ENCODE results near the gene CAV2.
"Not testable (repeated sequence)": the region's sequence is repeated elsewhere in the genome, so short reads cannot be mapped to it uniquely, and the experiment has no call there.

Gene CAV2, protein sequence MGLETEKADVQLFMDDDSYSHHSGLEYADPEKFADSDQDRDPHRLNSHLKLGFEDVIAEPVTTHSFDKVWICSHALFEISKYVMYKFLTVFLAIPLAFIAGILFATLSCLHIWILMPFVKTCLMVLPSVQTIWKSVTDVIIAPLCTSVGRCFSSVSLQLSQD

DNA sequence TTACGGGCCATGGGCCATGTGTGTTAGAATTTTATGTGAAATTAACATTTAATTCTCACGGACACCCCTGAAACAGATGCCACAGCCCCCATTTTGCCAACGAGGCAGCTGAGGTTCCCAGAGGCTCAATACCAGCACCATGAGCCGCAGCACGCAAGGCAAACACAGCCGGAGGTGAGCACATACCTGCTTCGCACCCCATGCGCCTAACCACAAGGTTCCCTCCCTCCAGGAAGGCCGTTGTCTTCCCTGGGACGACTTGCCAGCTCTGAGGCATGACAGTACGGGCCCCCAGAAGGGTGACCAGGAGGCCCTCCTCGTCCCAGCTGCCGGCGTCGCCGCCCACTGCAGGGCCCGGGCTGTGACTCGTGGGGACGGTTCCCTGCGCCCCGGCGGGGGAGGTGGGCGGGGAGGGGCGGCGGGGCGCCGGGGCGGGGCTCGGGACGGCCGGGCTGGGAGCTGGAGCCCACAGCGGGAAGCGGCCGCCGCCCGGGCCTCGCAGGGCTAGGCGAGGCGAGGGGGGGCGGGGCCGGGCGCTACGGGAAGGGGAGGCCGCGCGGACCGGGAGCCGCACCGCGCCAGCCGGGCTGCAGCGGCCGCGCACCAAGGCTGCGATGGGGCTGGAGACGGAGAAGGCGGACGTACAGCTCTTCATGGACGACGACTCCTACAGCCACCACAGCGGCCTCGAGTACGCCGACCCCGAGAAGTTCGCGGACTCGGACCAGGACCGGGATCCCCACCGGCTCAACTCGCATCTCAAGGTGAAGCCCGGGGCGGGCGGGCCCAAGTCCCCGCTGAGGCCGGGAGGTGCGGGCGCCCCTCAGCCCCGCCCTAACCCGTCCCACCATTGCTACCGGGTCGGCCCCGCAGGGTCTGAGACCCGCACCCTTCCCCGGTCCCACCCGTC is at the start of gene CAV2:
Gene CAV2 (plus strand): TSS at position 571 of the 910 bp plus-strand sequence. CDS start 44 bp downstream, at position 615.
- no peak for DNase-seq

DNA sequence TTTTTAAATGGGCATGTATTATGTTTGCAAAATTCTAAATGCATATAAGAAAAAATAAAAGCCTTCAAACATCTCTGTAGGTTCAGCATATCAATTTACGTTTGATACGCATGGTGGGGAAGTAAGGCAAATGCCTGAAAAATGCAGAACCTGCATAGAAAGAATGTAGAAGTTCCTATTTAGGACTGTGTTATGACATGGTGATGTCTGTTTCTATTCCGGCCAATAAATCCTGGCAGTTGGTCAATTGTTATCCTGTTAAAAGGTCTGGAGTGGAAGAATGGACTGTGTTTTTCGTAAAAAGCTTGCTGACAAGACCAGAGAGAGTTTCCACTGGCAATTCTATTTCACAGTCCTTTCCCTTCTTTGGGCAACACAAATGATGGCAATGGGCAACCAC is 49.6 kb upstream of the CAV2 start:
- DNase-seq, result no peak

GRCh38 chr7:116451957-116452729 is 47.4 kb upstream of the CAV2 start:
- no peak for DNase-seq

- DNase-seq, result no peak
Measured at GRCh38 chr7:116454377-116454776, 45.2 kb upstream of the CAV2 start.

DNA sequence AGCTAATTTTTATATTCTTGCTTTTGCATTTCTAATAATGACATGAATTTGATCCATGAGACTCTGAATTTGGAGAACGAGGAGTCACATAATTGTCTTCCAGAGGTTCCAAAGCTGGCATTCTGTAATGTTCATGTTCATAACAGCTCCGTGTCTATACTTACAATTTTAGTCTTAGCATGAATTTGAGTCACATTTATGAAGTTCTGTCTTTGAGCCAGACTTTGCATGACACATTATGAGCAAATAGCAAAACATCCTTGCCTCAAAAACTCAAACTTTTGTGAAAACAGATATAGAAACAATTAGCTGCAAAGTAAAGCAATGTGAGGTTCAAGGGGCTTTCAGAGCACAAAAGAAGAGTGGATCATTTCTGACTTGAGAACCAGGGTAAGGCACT is 44.5 kb upstream of the CAV2 start:
- DNase-seq, result no peak

DNA sequence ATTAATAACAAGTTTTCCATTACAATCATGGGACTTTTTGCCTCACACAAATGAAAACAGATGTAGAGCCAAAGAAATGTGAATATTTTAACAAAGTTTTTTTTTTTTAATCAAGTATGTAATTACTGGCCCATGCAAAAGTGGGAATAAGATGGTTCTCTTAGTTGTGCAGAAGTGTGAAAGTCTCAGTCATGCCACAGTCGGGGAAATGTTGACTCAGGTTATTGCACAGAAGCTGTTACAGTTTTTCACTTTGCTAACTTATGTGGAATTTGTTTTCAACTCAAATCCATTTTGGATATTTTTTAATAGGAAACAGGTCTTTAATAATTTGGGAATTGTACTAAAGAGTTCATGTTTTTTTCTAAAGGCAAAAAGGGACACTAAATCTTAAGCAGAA is 44.0 kb upstream of the CAV2 start:
- DNase-seq, result no peak

DNA sequence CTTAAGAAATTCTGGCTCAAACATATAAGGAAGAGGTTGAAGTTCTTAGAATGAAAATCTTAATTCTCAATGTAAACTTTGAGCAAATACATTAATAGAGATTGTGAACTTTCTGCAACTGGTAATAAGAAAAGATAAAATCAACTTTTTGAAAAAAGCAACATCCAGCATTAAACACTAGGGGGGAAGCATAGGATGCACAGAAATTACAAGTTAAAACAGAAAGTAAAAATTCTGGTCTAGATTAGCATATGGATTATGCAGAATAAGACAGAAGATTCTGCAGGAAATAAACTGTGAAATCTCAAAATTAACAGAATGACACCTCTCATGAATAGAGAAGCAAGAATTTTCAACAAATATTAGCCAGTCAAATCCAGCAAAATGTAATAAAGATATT is 38.0 kb upstream of the CAV2 start:
- DNase-seq, result no peak

GRCh38 chr7:116463956-116464355 is 35.6 kb upstream of the CAV2 start:
- DNase-seq, result no peak

DNA sequence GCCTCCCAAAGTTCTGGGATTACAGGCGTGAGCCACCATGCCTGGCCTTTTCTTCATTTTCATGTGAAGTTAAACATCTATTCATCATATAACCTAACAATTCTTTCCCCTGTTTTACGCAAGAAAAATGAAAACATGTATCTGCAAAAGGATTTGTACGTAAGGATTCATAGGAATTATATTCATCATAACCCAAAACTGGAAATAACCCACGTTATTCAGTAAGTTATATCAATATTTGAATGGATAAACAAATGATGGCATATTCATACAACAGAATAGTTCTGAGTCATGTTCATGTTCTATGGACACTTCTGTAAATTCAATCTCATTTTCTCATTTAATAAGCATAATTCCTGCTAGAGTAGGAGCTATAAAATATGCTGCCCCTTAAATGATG is 35.2 kb upstream of the CAV2 start:
- no peak for DNase-seq

- no peak for DNase-seq
Measured at GRCh38 chr7:116465125-116465524, 34.4 kb upstream of the CAV2 start.

DNA sequence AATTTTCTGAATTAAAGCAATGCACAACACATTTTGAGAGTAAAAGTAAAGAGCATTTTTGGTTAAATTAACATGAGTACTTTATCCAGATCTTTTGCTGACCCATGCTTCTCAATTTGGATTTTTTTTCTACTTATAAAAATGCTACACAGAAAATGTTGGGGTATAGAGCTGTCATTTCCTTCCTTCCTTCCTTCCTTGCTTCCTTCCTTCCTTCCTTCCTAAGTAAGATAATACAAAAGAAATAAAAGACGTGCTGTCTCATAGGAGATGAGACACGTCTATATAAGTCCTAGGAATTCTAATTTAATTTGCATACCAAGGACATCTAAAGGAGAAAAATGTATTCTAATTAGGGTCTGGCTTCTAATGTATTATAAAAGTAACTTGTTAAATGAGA is 31.0 kb upstream of the CAV2 start:
- DNase-seq, result no peak

DNA sequence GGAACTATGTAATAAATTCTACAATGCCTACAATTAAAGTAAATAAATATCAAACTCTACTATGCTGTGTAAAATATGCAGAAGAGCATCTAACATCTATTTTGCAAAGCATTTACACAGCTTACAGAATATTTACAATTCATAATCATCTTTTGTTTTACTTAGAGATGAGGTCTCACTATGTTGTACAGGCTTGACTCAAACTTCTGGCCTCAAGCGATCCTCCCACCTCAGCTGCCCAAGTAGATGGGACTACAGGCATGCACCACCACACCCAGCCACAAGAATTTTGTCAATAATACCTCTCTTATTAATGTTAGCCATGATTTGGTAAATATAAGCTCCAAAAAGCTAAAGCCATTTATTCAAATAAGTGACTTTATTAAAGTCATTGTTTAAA is 21.9 kb upstream of the CAV2 start:
- no peak for DNase-seq

- DNase-seq, result no peak
Measured at GRCh38 chr7:116478834-116479233, 20.7 kb upstream of the CAV2 start.

DNA sequence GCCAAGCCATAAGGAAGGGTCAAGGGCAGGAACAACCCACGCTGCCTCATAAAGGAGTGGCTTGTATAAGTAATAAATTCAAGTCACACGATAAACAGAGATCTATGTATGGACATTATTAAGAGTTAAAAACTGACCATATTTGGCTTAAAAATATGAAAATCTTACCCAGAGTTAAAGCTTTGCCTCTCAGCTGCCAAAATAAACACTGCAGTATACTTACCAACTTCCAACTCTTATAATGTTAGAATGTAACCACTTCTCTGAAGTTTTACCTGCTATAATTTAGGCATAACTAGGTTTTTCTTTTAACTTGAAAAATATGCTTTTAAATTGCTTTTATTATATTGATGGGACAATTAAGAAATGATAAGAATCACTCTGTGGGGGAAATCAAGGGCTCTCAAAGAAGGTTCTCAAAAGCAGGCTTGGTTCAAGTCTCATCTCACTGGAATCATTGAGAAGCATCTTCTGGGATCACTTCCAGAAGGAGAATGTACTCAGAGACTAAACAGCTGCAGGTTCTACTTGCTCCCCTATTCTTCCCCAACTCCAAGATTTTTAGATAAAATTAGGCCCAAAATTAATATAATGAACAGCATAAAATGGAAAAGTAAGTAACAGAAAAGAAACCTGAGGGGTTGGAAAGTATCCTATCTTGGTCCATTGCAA is 16.1 kb upstream of the CAV2 start:
- DNase-seq, result no peak

- not testable (repeated sequence) for DNase-seq
Measured at GRCh38 chr7:116484389-116484788, 15.1 kb upstream of the CAV2 start.

- DNase-seq, result no peak
Measured at GRCh38 chr7:116487907-116488521, 11.5 kb upstream of the CAV2 start.

DNA sequence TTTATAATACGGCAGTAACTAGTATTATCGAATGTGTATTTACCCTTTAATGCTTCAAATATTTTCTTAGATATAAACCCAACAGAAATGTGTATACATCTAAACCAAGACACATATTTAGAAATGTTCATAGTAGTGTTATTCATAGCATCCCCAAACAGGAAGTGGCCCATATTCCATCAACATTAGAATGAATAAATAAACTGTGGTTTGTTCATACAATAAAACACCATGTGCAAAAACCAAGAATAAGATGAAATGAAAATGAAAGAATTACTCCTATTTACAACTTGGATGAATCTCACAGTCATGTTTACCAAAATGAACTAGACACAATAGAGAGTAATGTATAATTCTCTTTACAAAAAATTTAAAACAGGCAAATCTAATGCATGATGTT is 9.2 kb upstream of the CAV2 start:
- no peak for DNase-seq

GRCh38 chr7:116491887-116492653 is 7.5 kb upstream of the CAV2 start:
- DNase-seq, result no peak

- DNase-seq, result no peak
Measured at GRCh38 chr7:116492654-116493109, 6.9 kb upstream of the CAV2 start.

- no peak for DNase-seq
Measured at GRCh38 chr7:116493449-116493848, 6.1 kb upstream of the CAV2 start.

DNA sequence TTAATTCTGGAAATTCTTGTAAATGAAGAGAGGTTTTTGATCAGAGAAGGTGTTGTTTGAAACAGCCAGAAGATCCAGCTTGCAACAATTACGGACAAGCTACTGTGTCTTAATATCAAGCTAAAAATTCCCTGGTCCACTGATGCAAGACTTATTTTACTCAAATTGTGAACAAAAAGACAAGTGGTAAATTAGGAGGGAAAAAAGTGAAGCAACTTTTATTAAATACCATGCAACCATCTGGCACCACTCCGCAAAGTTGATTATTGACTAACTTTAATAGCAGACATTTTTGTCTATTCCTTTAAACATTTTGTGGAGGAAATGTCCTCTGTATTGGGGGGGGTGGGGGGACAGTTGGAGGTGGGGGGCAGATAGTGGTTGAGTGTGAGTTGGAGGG is 5.1 kb upstream of the CAV2 start:
- DNase-seq, result no peak

- DNase-seq, result no peak
Measured at GRCh38 chr7:116495736-116496135, 3.8 kb upstream of the CAV2 start.
